T47D (cell line): ENCODE measurements around the gene GLP1R.

Source experiments
- DNase-seq, 2 experiments: peaks; one replicate each; pipeline versions ENCODE4 v3.0.0 to v3.0.0-alpha.2; 2011 to 2012; ENCODE audit warnings: low read depth in 1 of 2, low spot score in 1 of 2
- JUND ChIP-seq: IDR thresholded peaks from 2 replicates; pipeline ENCODE4 v1.6.1; 2012; ENCODE audit warnings: low read depth
- in situ Hi-C: cut with HindIII; loops from 2 replicates; pipeline ENCODE4 v1.10.0; 2016; ENCODE audit warnings: low sequenced_read_pairs, low pct_unique_long_range_greater_than_20kb

GLP1R gene

GRCh38 chr6:39051399-39052122 is 3.0 kb downstream of the GLP1R start:
- in situ Hi-C loops: no loop called here
- DNase-seq: no peak
- no peak for TF ChIP-seq JUND

GRCh38 chr6:39053016-39053624 is 4.5 kb downstream of the GLP1R start:
- in situ Hi-C loops: no loop called here
- TF ChIP-seq JUND: no peak
- DNase-seq: no peak

- in situ Hi-C loops: no loop called here
- no peak for DNase-seq
- TF ChIP-seq JUND: no peak
Measured at GRCh38 chr6:39053854-39054576, 5.4 kb downstream of the GLP1R start.

GRCh38 chr6:39054577-39055142 is 6.1 kb downstream of the GLP1R start:
- no peak for DNase-seq
- in situ Hi-C loops: no loop called here
- TF ChIP-seq JUND: no peak

- no peak for TF ChIP-seq JUND
- no peak for DNase-seq
- in situ Hi-C loops: no loop called here
Measured at GRCh38 chr6:39055661-39056060, 7.1 kb downstream of the GLP1R start.

GRCh38 chr6:39056191-39056590 is 7.6 kb downstream of the GLP1R start:
- no peak for DNase-seq
- in situ Hi-C loops: no loop called here
- TF ChIP-seq JUND: no peak

GRCh38 chr6:39056681-39057080 is 8.1 kb downstream of the GLP1R start:
- TF ChIP-seq JUND: no peak
- DNase-seq: no peak
- in situ Hi-C loops: no loop called here

- no peak for DNase-seq
- in situ Hi-C loops: no loop called here
- TF ChIP-seq JUND: no peak
Measured at GRCh38 chr6:39057251-39058155, 8.9 kb downstream of the GLP1R start.

GRCh38 chr6:39058471-39059147 is 10.0 kb downstream of the GLP1R start:
- in situ Hi-C loops: no loop called here
- no peak for DNase-seq
- TF ChIP-seq JUND: no peak

GRCh38 chr6:39059496-39060310 is 11.1 kb downstream of the GLP1R start:
- no peak for TF ChIP-seq JUND
- in situ Hi-C loops: no loop called here
- DNase-seq: no peak

- in situ Hi-C loops: no loop called here
- TF ChIP-seq JUND: no peak
- DNase-seq: no peak
Measured at GRCh38 chr6:39060467-39061160, 12.0 kb downstream of the GLP1R start.
